Hepatocyte (in vitro differentiated cells): ENCODE measurements around the gene COQ5. TPM values are rescaled to one million over a fixed set of nuclear protein-coding genes. Genes with fewer than 3 reads are reported as not detected.
A peak's percentile ranks its signal among the peaks of the same experiment; 100 is the strongest.
"Not testable (repeated sequence)": the region's sequence is repeated elsewhere in the genome, so short reads cannot be mapped to it uniquely, and the experiment has no call there.

ENCODE experiments used
- DNase-seq: peaks from one replicate; pipeline ENCODE4 v3.0.0-alpha.2; 2016; ENCODE audit warnings: low spot score
- H2AFZ ChIP-seq: fragments of 200-600 bp; sonication (generic); 2 replicates; pipeline ENCODE4 v1.6.0; 2016; ENCODE audit warnings: antibody characterized with exemption, mild to moderate bottlenecking
- H3K27ac ChIP-seq: fragments of 200-600 bp; sonication (generic); 2 replicates; pipeline ENCODE4 v1.5.1; 2016; ENCODE audit warnings: mild to moderate bottlenecking
- H3K27me3 ChIP-seq: fragments of 200-600 bp; sonication (generic); 2 replicates; pipeline ENCODE4 v1.6.1; 2016
- H3K36me3 ChIP-seq: fragments of 200-600 bp; sonication (generic); replicated peaks from 2 replicates; pipeline ENCODE4 v1.5.1; 2016; ENCODE audit warnings: low read depth; ENCODE audit not compliant: insufficient read depth
- H3K4me1 ChIP-seq: fragments of 200-600 bp; sonication (generic); 2 replicates; pipeline ENCODE4 v1.5.1; 2016; ENCODE audit warnings: mild to moderate bottlenecking, moderate library complexity; ENCODE audit not compliant: insufficient read depth
- H3K4me2 ChIP-seq: fragments of 200-600 bp; sonication (generic); 2 replicates; pipeline ENCODE4 v1.6.0; 2016
- H3K4me3 ChIP-seq: fragments of 200-600 bp; sonication (generic); 2 replicates; pipeline ENCODE4 v1.5.1; 2016; ENCODE audit warnings: mild to moderate bottlenecking
- H3K79me2 ChIP-seq: fragments of 200-600 bp; sonication (generic); 2 replicates; pipeline ENCODE4 v1.6.0; 2017; ENCODE audit warnings: mild to moderate bottlenecking
- H3K9me2 ChIP-seq: fragments of 200-600 bp; sonication (generic); replicated peaks from 2 replicates; pipeline ENCODE4 v1.6.0; 2017; ENCODE audit warnings: mild to moderate bottlenecking; ENCODE audit not compliant: insufficient read depth
- H3K9me3 ChIP-seq: fragments of 200-600 bp; sonication (generic); 2 replicates; pipeline ENCODE4 v1.5.1; 2016; ENCODE audit warnings: low read depth, mild to moderate bottlenecking
- H4K20me1 ChIP-seq: fragments of 200-600 bp; sonication (generic); 2 replicates; pipeline ENCODE4 v1.6.0; 2016; ENCODE audit warnings: mild to moderate bottlenecking; ENCODE audit not compliant: insufficient read depth, poor library complexity, severe bottlenecking
- EZH2 ChIP-seq: fragments of 200-600 bp; sonication (generic); IDR thresholded peaks from 2 replicates; pipeline ENCODE4 v1.6.1; 2016; ENCODE audit warnings: antibody characterized with exemption, mild to moderate bottlenecking, borderline replicate concordance
- EZH2phosphoT487 ChIP-seq: fragments of 200-600 bp; sonication (generic); IDR thresholded peaks from one replicate; pipeline ENCODE4 v1.6.1; 2018; ENCODE audit warnings: antibody characterized with exemption, mild to moderate bottlenecking, low read depth, moderate library complexity; ENCODE audit not compliant: unreplicated experiment, severe bottlenecking
- WGBS: methylation state at CpG from one replicate; pipeline ENCODE4 v1.1.6; 2016; ENCODE audit warnings: low lambda C conversion rate; ENCODE audit errors: missing lambda C conversion rate; 5-methylcytosine and 5-hydroxymethylcytosine counted together
- polyA plus RNA-seq: library from polyadenylated mRNA; unstranded; fragments of >200 nt; fragmentation: Nextera tagmentation; extraction: Ambion mirVana; gene quantifications from 2 replicates; pipeline ENCODE4 v1.2.1, GENCODE V29; 2016
- total RNA-seq: library from RNA; depleted of rRNA; stranded (reverse); fragments of >200 nt; gene quantifications from 2 replicates; pipeline ENCODE4 v1.2.3, GENCODE V29; 2014
- TF ChIP-seq, protein P1 (sequence below): fragments of 200-600 bp; sonication (generic); IDR thresholded peaks from 2 replicates; pipeline ENCODE4 v1.5.1; 2016; ENCODE audit warnings: antibody characterized with exemption, mild to moderate bottlenecking; ENCODE audit not compliant: poor library complexity

Gene COQ5
- total and polyA plus RNA-seq, 2 experiments from 2014 or later: 37.0 to 40.7 TPM

DNA sequence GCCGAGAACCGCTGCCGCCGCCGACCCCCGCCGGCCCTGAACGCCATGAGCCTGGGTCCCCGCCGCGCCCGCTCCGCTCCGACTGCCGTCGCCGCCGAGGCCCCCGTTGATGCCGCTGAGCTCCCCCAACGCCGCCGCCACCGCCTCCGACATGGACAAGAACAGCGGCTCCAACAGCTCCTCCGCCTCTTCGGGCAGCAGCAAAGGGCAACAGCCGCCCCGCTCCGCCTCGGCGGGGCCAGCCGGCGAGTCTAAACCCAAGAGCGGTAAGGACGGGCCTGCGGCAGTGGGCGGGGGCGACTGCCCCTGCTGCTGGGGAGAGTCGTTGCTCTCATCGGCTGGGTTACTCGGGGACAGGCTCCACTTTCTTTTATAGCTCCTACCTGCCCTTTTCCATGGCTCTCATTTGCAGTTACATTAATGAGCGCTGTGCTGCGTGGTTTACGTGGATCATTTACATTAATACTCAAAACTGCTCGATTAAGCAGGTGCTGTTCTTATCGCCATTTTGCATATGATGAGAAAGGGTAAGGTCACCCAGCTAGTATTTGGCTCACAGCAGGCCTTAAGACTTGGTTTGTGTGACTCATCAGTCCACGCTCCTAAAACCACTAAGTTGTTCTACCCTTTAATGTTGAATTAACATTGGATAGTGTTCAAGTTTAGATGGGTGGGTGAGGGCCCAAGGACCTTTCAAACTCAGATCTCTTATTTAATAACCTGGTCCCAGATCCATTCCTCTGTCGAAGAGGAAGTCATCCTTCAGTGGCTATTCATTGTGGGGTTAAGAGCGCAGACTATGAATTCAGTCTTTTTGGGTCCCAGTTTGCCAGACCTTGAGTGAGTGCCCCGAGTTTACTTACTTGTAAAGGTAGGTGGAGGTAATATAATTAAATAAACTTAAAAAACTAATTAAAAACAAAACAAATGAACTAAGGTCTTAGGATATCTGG, 6.0 kb upstream of the COQ5 start:
- 4% methylated on average over 49 of the region's 52 CpGs for WGBS
- Histone ChIP-seq H3K36me3 (no peaks in the 10 kb centered on the region), H3K4me1 (peaks cover 41% of the 10 kb centered on the region), H3K9me3 (no peaks in the 10 kb centered on the region), H4K20me1 (peaks cover 53% of the 10 kb centered on the region), H2AFZ (peak overlapping the region; percentile 74), H3K4me2 (peak overlapping the region; percentile 88), H3K27ac (peak overlapping the region; percentile 93), H3K4me3 (peak overlapping the region; percentile 95), H3K27me3 (no peaks in the 10 kb centered on the region), H3K79me2 (peaks cover 58% of the 10 kb centered on the region), H3K9me2 (no peaks in the 10 kb centered on the region)
- peak; percentile 78 for DNase-seq
- TF ChIP-seq EZH2phosphoT487: no peak
- TF ChIP-seq, protein P1, sequence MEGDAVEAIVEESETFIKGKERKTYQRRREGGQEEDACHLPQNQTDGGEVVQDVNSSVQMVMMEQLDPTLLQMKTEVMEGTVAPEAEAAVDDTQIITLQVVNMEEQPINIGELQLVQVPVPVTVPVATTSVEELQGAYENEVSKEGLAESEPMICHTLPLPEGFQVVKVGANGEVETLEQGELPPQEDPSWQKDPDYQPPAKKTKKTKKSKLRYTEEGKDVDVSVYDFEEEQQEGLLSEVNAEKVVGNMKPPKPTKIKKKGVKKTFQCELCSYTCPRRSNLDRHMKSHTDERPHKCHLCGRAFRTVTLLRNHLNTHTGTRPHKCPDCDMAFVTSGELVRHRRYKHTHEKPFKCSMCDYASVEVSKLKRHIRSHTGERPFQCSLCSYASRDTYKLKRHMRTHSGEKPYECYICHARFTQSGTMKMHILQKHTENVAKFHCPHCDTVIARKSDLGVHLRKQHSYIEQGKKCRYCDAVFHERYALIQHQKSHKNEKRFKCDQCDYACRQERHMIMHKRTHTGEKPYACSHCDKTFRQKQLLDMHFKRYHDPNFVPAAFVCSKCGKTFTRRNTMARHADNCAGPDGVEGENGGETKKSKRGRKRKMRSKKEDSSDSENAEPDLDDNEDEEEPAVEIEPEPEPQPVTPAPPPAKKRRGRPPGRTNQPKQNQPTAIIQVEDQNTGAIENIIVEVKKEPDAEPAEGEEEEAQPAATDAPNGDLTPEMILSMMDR: no peak
- no peak for TF ChIP-seq EZH2

- Histone ChIP-seq H3K4me2 (peak within 1 kb of the TSS; percentile 88), H3K36me3 (no peaks in the 10 kb centered on the region), H3K4me3 (peak within 1 kb of the TSS; percentile 95), H4K20me1 (peaks cover 46% of the 10 kb centered on the region), H2AFZ (peak within 1 kb of the TSS; percentile 74), H3K4me1 (peaks cover 35% of the 10 kb centered on the region), H3K9me2 (no peaks in the 10 kb centered on the region), H3K27me3 (no peaks in the 10 kb centered on the region), H3K9me3 (no peaks in the 10 kb centered on the region), H3K27ac (peak within 1 kb of the TSS; percentile 93), H3K79me2 (peaks cover 51% of the 10 kb centered on the region)
- peak; percentile 90 for DNase-seq
- under 1% methylated on average over 16 of the region's 43 CpGs for WGBS
- TF ChIP-seq, protein P1: no peak
- TF ChIP-seq EZH2 (no peak), EZH2phosphoT487 (no peak)
These were observed 5.3 kb upstream of the COQ5 start, which contains the start of gene RNF10 for GRCh38 chr12:120534203-120534702. TSS of gene RNF10 (plus strand) at chr12:120534356. CDS start at chr12:120534812, 456 bp downstream.

- peaks cover 27% of the 10 kb centered on the region for H3K4me1 ChIP-seq
- TF ChIP-seq EZH2phosphoT487: no peak
- TF ChIP-seq, protein P1: no peak
- no peak for TF ChIP-seq EZH2
- no peak overlapping the region for H3K27ac ChIP-seq
- H2AFZ ChIP-seq: no peak overlapping the region
- no peaks in the 10 kb centered on the region for H3K27me3 ChIP-seq
- DNase-seq: no peak
- no peak overlapping the region for H3K4me2 ChIP-seq
- H3K9me2 ChIP-seq: no peaks in the 10 kb centered on the region
- H3K4me3 ChIP-seq: no peak overlapping the region
- peaks cover 31% of the 10 kb centered on the region for H4K20me1 ChIP-seq
- H3K36me3 ChIP-seq: no peaks in the 10 kb centered on the region
- H3K9me3 ChIP-seq: no peaks in the 10 kb centered on the region
- H3K79me2 ChIP-seq: peaks cover 42% of the 10 kb centered on the region
- 78% methylated on average over 4 of the region's 4 CpGs for WGBS
These were observed 3.8 kb upstream of the COQ5 start for GRCh38 chr12:120532701-120533238.

DNA sequence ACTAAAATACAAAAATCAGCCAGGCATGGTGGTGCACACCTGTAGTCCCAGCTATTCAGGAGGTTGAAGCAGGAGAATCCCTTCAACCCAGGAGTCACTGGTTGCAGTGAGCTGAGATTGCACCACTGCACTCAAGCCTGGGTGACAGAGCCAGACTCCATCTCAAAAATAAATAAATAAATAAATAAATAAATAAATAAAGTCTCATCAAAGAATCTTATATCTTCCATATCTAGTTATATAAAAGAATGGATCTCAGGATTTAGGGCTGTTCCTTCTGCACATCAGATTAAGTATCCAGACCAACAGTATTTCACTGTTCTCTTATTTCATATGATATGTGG, 1.4 kb upstream of the COQ5 start:
- DNase-seq, H3K9me2 ChIP-seq, H3K4me1 ChIP-seq, H4K20me1 ChIP-seq, H3K27me3 ChIP-seq, H3K36me3 ChIP-seq, H3K4me3 ChIP-seq, H3K9me3 ChIP-seq: not testable (repeated sequence)
- peak overlapping the region; percentile 95 for H3K27ac ChIP-seq
- H3K4me2 ChIP-seq: peak overlapping the region; percentile 85
- peak overlapping the region; percentile 93 for H2AFZ ChIP-seq
- H3K79me2 ChIP-seq: peaks cover 18% of the 10 kb centered on the region
